ENCODE results near the gene HLA-DOA.

The HLA-DOA gene

DNA sequence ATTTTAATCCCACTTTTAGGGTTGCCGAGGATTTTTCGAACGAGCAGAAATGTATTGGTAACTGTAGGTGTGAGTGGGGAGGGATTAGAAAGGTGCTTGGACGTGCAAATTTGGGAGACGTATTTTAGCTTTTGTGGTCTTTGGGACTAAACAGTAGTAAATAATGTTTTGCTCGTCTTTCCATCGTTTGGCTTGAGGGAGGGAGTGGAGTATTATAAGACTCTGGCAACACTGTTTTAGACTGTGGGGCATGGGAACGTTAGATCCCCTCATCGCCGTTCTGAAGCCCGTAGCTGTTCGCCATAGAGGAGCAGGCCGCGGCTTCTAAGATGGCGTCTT, 38.2 kb downstream of the HLA-DOA start (continued):
- TF ChIP-seq, protein P1, sequence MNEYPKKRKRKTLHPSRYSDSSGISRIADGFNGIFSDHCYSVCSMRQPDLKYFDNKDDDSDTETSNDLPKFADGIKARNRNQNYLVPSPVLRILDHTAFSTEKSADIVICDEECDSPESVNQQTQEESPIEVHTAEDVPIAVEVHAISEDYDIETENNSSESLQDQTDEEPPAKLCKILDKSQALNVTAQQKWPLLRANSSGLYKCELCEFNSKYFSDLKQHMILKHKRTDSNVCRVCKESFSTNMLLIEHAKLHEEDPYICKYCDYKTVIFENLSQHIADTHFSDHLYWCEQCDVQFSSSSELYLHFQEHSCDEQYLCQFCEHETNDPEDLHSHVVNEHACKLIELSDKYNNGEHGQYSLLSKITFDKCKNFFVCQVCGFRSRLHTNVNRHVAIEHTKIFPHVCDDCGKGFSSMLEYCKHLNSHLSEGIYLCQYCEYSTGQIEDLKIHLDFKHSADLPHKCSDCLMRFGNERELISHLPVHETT (tag by site-specific recombination; IDR thresholded peaks at IDR 0.05) = 0 out of 2 replicates have a peak, but pooled peaks have one; percentile 79
- no peak for TF ChIP-seq ZNF140 (tag by site-specific recombination; IDR thresholded peaks at IDR 0.05)
- TF ChIP-seq KLF10 (tag by site-specific recombination; IDR thresholded peaks at IDR 0.05) = no peak
- peak; percentile 93 for TF ChIP-seq YY1 (tag by site-specific recombination; IDR thresholded peaks at IDR 0.05)
- 0 out of 2 replicates have a peak, but pooled peaks have one; percentile 62 for TF ChIP-seq ZNF660 (tag by site-specific recombination; IDR thresholded peaks at IDR 0.05)
- TF ChIP-seq WT1 (tag by site-specific recombination; IDR thresholded peaks at IDR 0.05) = no peak
- TF ChIP-seq, protein P2, sequence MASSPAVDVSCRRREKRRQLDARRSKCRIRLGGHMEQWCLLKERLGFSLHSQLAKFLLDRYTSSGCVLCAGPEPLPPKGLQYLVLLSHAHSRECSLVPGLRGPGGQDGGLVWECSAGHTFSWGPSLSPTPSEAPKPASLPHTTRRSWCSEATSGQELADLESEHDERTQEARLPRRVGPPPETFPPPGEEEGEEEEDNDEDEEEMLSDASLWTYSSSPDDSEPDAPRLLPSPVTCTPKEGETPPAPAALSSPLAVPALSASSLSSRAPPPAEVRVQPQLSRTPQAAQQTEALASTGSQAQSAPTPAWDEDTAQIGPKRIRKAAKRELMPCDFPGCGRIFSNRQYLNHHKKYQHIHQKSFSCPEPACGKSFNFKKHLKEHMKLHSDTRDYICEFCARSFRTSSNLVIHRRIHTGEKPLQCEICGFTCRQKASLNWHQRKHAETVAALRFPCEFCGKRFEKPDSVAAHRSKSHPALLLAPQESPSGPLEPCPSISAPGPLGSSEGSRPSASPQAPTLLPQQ (tag by site-specific recombination; IDR thresholded peaks at IDR 0.05) = no peak
- TF ChIP-seq, protein P3, sequence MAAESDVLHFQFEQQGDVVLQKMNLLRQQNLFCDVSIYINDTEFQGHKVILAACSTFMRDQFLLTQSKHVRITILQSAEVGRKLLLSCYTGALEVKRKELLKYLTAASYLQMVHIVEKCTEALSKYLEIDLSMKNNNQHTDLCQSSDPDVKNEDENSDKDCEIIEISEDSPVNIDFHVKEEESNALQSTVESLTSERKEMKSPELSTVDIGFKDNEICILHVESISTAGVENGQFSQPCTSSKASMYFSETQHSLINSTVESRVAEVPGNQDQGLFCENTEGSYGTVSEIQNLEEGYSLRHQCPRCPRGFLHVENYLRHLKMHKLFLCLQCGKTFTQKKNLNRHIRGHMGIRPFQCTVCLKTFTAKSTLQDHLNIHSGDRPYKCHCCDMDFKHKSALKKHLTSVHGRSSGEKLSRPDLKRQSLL (tag by site-specific recombination; IDR thresholded peaks at IDR 0.05) = no peak
- TF ChIP-seq MYNN (tag by site-specific recombination; IDR thresholded peaks at IDR 0.05; ENCODE audit: borderline replicate concordance) = no peak
- TF ChIP-seq, protein P4, sequence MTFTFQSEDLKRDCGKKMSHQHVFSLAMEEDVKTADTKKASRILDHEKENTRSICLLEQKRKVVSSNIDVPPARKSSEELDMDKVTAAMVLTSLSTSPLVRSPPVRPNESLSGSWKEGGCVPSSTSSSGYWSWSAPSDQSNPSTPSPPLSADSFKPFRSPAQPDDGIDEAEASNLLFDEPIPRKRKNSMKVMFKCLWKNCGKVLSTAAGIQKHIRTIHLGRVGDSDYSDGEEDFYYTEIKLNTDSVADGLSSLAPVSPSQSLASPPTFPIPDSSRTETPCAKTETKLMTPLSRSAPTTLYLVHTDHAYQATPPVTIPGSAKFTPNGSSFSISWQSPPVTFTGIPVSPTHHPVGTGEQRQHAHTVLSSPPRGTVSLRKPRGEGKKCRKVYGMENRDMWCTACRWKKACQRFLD (tag by site-specific recombination; IDR thresholded peaks at IDR 0.05) = no peak
- no peak for TF ChIP-seq ZNF114 (tag by site-specific recombination; IDR thresholded peaks at IDR 0.05)

DNA sequence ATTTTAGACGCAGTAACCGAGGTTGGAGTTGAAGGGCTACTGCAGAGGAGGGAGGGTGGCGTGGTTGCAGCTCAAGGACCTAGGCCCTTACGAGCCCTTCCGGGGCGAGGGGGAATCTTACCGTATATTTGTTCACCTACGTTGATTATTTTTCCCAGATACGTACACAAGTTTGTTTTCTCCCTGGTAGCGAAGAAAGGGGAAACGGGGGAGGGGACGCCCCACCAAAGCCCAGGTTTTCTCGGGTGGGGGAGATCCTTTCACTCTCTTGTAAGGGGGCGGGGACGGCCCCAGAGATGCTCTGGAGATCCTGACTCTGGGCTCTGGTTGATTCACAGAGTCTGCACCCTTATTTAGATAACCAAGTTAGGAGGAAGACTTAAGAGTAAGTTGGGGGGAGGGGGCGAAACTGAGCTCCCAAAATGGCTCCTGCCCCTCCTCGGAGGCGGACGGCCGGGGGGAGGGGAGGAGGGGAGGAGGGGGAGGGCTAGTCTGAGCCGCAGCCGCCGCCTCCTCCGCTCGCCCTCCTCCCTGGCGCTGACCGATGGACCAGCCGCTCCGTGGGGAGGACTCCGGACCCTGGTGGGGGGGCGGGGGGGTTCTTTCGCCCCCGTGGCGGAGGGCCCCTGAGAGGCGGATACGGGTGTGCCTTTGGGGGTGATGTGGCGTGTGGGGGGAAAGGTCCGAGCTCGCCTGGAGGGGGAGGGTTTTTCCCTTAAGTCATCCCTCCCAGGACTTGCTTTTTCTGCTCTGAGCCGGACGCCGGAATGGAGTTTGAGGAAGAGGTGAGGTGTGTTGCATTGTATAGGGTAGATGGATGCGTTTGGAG, 38.8 kb downstream of the HLA-DOA start:
- peak overlapping the region; percentile 85 for H3K4me3 ChIP-seq (ENCODE audit: low read depth, low read length)
- ChIA-PET CTCF (interaction anchor here (0.5 to 18.0 kb wide), 9 partner anchors 10 to 846 kb away, joined by 3 to 344 read pairs (median 12); partner anchors contain the start of genes HLA-DMA and TAP2), POLR2A (interaction anchor here (0.5 to 11.3 kb wide), 37 partner anchors 9 to 1429 kb away, joined by 3 to 405 read pairs (median 8); partner anchors contain the start of genes B3GALT4, DDX39B, HLA-DMA and HLA-DMB)
- no peaks in the 10 kb centered on the region for H3K9me3 ChIP-seq (ENCODE audit: control insufficient read depth, insufficient read depth, low read depth, low read length)
- peaks cover 21 to 47% of the 10 kb centered on the region in 2 experiments for H3K36me3 ChIP-seq (ENCODE audit: control insufficient read depth in 2 of 2, insufficient read depth in 1 of 2, low read length in 2 of 2)
- H3K27ac ChIP-seq (ENCODE audit: extremely low read depth, low read depth, low read length) = peak overlapping the region; percentile 99
- peaks cover 13% of the 10 kb centered on the region for H3K4me1 ChIP-seq (ENCODE audit: control insufficient read depth, insufficient read depth, low read length)
- TF ChIP-seq ZBTB8A (tag by site-specific recombination; IDR thresholded peaks at IDR 0.05) = peak; percentile 3; the same call in 1 of the 2 replicates
- TF ChIP-seq, protein P5, sequence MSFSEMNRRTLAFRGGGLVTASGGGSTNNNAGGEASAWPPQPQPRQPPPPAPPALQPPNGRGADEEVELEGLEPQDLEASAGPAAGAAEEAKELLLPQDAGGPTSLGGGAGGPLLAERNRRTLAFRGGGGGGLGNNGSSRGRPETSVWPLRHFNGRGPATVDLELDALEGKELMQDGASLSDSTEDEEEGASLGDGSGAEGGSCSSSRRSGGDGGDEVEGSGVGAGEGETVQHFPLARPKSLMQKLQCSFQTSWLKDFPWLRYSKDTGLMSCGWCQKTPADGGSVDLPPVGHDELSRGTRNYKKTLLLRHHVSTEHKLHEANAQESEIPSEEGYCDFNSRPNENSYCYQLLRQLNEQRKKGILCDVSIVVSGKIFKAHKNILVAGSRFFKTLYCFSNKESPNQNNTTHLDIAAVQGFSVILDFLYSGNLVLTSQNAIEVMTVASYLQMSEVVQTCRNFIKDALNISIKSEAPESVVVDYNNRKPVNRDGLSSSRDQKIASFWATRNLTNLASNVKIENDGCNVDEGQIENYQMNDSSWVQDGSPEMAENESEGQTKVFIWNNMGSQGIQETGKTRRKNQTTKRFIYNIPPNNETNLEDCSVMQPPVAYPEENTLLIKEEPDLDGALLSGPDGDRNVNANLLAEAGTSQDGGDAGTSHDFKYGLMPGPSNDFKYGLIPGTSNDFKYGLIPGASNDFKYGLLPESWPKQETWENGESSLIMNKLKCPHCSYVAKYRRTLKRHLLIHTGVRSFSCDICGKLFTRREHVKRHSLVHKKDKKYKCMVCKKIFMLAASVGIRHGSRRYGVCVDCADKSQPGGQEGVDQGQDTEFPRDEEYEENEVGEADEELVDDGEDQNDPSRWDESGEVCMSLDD (tag by site-specific recombination; IDR thresholded peaks at IDR 0.05) = peak; percentile 91
- TF ChIP-seq GLIS1 (tag by site-specific recombination; IDR thresholded peaks at IDR 0.05) = peak; percentile 73
- 0 out of 2 replicates have a peak, but pooled peaks have one; percentile 17 for TF ChIP-seq ZNF610 (tag by site-specific recombination; IDR thresholded peaks at IDR 0.05; ENCODE audit: borderline replicate concordance)
- TF ChIP-seq, protein P6, sequence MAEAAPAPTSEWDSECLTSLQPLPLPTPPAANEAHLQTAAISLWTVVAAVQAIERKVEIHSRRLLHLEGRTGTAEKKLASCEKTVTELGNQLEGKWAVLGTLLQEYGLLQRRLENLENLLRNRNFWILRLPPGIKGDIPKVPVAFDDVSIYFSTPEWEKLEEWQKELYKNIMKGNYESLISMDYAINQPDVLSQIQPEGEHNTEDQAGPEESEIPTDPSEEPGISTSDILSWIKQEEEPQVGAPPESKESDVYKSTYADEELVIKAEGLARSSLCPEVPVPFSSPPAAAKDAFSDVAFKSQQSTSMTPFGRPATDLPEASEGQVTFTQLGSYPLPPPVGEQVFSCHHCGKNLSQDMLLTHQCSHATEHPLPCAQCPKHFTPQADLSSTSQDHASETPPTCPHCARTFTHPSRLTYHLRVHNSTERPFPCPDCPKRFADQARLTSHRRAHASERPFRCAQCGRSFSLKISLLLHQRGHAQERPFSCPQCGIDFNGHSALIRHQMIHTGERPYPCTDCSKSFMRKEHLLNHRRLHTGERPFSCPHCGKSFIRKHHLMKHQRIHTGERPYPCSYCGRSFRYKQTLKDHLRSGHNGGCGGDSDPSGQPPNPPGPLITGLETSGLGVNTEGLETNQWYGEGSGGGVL (tag by site-specific recombination; IDR thresholded peaks at IDR 0.05) = peak; percentile 96
- peak; percentile 26; the same call in 1 of the 2 replicates for TF ChIP-seq ZNF335 (tag by site-specific recombination; conservative IDR thresholded peaks at IDR 0.05)
- TF ChIP-seq ZNF391 (tag by site-specific recombination; IDR thresholded peaks at IDR 0.05; ENCODE audit: borderline replicate concordance, low read depth) = no peak
- no peak for TF ChIP-seq ZNF777 (tag by site-specific recombination; IDR thresholded peaks at IDR 0.05; ENCODE audit: borderline replicate concordance)
- peak; percentile 53 for TF ChIP-seq ZFHX2 (tag by site-specific recombination; conservative IDR thresholded peaks at IDR 0.05)
- TF ChIP-seq SP2 (tag by site-specific recombination; IDR thresholded peaks at IDR 0.05) = peak; percentile 73
- no peak for TF ChIP-seq ZNF626 (tag by site-specific recombination; IDR thresholded peaks at IDR 0.05)
- TF ChIP-seq ZNF341 (tag by site-specific recombination; IDR thresholded peaks at IDR 0.05; ENCODE audit: low read depth) = peak; percentile 92
- peak; percentile 43; the same call in 1 of the 2 replicates for TF ChIP-seq ZNF600 (tag by site-specific recombination; IDR thresholded peaks at IDR 0.05)
- no peak; the same call in 1 of the 2 replicates for TF ChIP-seq SP3 (tag by site-specific recombination; IDR thresholded peaks at IDR 0.05)
- no peak; the same call in 1 of the 2 replicates for TF ChIP-seq ZXDB (tag by site-specific recombination; IDR thresholded peaks at IDR 0.05)
